GM10266 (cell line): ENCODE measurements around the gene P3H4.

Experiments
- DNase-seq: peaks from one replicate; pipeline ENCODE4 v3.0.0; 2012; ENCODE audit errors: extremely low spot score
- TF ChIP-seq, protein P1 (sequence below): IDR thresholded peaks from 2 replicates; pipeline ENCODE4 v1.5.1; 2012; ENCODE audit warnings: mild to moderate bottlenecking, low read depth; ENCODE audit not compliant: control insufficient read depth, insufficient read depth; ENCODE audit errors: missing control alignments

Gene P3H4

DNA sequence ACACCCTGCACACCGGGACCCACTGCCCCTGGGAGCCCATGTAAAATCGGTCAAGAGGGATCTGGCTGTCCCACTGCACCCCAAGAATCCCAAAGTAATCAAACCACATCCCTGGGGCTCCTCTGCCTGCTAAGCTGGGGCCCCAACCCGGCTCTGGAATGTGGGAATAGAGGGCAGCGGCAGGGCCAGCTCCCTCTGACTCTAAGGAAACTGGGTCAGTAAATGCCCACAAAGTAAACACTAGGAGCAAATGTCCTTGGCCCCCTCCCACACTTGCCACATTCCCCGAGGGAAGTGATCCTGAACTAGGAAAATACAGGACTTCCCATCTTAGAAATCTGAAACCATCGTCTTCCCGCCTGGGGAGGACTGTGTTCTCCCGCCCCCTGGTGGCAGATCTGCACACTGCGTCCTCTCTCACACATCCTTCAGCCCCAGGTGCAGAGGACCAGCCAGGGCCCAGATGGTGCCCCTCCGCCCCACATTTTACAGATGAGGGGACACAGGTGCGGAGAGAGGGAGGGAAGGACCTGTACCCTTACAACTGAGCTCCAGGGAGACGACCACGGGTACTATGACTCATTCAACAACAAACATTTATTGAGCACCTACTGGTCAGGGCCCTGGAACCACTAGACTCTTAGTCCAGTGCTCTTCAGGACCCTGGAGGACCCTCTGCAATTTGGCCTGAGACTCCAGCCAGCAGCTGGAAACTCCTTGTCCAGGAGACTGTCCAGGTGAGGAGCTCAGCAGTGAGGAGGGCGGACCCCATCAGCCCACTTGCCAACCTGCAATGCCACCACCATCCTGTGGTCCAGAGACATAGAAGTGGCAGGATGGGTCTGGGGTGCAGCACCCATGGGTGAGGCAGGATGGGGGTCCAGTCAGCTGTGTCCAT lies 10.1 kb downstream of the P3H4 start:
- DNase-seq, result peak; percentile 81
- TF ChIP-seq, protein P1, sequence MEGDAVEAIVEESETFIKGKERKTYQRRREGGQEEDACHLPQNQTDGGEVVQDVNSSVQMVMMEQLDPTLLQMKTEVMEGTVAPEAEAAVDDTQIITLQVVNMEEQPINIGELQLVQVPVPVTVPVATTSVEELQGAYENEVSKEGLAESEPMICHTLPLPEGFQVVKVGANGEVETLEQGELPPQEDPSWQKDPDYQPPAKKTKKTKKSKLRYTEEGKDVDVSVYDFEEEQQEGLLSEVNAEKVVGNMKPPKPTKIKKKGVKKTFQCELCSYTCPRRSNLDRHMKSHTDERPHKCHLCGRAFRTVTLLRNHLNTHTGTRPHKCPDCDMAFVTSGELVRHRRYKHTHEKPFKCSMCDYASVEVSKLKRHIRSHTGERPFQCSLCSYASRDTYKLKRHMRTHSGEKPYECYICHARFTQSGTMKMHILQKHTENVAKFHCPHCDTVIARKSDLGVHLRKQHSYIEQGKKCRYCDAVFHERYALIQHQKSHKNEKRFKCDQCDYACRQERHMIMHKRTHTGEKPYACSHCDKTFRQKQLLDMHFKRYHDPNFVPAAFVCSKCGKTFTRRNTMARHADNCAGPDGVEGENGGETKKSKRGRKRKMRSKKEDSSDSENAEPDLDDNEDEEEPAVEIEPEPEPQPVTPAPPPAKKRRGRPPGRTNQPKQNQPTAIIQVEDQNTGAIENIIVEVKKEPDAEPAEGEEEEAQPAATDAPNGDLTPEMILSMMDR, result peak; percentile 97

DNA sequence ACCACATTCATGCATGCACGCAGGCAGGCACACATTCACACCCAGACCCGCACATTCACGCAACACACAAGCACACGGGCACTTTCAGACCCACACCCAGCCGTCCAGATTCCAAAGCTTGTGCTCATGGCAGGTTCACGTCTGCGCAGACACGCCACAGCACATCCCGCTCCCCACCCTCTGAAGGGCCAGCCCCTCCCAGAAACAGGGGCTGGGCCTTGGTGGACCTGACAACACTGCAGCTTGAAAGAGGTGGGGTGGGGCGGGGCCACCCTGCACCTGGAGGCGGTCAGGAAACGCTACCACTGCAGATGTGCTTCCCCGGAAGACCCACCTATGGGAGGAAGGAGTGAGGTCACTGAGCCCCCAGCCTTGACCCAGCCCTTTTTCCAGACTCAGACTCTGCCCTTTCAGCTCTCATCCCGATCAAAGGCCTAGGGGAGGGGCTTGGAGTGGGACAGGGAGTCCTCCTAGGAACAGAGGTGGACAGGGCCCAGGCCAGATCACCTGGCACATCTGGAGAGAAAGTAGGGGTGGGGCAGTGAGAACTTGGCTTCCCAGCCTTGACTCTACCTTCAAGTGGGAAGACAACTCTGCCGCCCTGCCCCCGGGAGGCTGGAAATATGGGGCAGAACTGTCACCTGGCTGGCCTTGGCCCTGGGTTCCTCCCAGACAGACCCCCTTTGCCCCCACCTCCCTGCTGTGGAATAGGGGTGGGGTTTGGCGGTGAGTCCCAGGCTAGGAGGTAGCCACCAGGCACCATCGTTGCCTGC lies 11.0 kb downstream of the P3H4 start:
- no peak for DNase-seq
- TF ChIP-seq, protein P1, result no peak

DNA sequence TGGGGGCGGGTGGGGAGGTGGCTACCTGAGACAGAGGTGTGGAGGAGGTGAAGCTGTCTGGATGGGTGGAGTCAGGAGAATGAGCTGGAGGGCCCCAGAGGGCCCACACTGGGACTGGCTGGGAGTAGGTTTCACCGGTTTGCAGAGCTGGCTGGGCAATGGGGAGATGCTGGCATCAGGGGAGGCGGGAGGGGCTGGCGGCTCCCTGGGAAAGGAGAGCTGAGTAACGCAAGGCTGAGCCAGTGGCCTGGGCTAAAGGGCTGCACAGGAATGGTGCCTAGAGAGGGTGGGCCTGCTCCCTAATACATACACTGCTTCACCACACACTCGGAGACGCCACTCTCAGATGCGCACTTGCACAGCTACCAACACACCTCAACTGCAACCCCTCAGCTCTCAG lies 12.4 kb downstream of the P3H4 start:
- DNase-seq, result no peak
- TF ChIP-seq, protein P1, result no peak

DNA sequence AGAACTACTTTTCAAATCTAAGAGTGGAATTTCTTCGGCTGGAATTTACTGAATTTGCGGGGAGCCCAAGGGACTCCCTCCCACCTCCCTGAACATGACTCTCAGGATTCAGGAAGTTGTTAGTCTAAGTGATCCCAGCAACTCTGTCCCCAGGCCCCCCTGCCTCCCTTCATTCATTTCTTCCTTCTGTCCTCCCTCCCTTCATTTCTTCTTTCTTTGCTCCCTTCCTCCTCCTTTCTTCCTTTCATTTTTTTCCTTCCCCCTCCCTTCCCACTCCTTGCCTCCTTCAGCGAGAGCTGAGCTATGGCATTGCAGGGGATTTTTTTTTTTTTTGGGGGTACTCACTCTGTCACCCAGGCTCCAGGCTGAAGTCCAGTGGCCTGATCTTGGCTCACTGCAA lies 14.4 kb downstream of the P3H4 start:
- TF ChIP-seq, protein P1, result no peak
- DNase-seq, result no peak

DNA sequence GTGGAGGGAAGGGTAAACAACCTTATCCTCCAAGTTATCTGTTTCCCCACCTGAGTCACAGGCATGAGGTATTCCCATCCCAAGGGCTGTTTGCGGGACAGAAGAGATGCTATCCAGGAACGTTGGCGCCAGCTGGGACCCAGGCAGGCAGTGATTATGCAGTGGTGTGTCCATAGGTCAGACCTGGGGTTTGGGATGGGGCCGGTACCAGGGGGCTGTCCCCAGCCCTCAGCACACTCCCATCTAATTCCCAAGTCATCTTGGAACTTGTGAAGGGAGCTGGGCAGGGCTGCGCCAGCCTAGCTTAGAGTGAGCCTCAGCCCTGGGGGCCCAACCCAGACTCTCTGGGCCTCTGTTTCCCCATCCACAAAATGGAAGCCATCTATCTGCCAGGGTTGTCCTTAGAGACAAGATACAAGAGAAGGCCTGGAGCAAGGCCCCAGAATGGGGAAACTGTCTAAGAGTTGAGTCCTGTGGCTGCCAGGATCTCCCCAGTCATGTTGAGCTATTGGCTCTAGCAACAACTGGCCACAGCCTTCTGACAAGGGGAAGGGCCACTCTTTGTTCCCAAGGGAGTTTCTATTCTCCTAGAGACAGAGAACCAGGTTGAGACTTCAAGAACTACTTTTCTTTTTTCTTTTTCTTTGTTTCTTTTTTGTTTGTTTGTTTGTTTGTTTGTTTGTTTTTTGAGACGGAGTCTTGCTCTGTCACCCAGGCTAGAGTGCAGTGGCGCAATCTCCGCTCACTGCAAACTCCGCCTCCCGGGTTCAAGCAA lies 15.4 kb downstream of the P3H4 start:
- DNase-seq, result no peak
- TF ChIP-seq, protein P1, result no peak

DNA sequence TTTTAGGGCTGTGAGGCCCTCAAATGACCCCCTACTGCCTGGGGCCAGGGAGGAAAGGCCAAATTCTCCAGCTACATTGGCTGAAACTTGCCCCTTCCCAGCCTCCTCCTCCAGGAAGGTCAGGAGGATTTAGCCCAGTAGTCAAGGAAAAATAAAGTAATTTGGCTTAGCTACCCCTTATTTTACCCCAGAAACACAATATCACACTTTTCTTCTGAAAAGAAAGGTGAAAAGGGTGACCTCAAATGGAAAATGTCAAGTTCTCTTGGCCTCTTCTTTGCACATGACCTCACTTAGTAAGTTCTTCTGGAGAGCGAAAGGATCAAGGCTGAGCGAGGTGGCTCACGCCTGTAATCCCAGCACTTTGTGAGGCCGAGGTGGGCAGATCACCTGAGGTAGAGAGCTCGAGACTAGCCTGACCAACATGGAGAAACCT lies 17.2 kb downstream of the P3H4 start:
- TF ChIP-seq, protein P1, result no peak
- no peak for DNase-seq
